ENCODE results near the gene CCT4. TPM values are rescaled to one million over a fixed set of nuclear protein-coding genes. Genes with fewer than 3 reads are reported as not detected.

CCT4 gene
- total RNA-seq, 1 experiment from 2014 or later, result 316 TPM

- DNase-seq (ENCODE audit: low read depth, low spot score), result no peak
- H3K4me1 ChIP-seq (ENCODE audit: control insufficient read depth in 1 of 2, insufficient read depth in 2 of 2, low read length in 2 of 2), result 0 out of 4 replicates have a peak, but pooled peaks cover 0 to 3% of the 10 kb centered on the region in 2 experiments
- no peaks in the 10 kb centered on the region for H3K9me3 ChIP-seq (ENCODE audit: control insufficient read depth in 1 of 2, insufficient read depth in 1 of 2, low read depth in 1 of 2, low read length in 2 of 2)
- ChIA-PET RAD21 (ENCODE audit: low non-redundant PET in 1 of 2, low total read pairs in 2 of 2, uncharacterized antibody in 2 of 2, unreplicated experiment in 2 of 2) (no interaction called here), POLR2A (no interaction called here), CTCF (no interaction called here)
- H3K9me2 ChIP-seq (ENCODE audit: insufficient read depth), result no peaks in the 10 kb centered on the region
- no peak for ATAC-seq
- BruUV-seq (replicated peaks), result no TSS peak
- H3K27ac ChIP-seq (ENCODE audit: low read depth, low read length), result no peak overlapping the region
- H3K9ac ChIP-seq (ENCODE audit: low read length), result no peak overlapping the region
- H3K27me3 ChIP-seq (ENCODE audit: insufficient read depth, low read length), result no peaks in the 10 kb centered on the region
- TF ChIP-seq SP1 (IDR thresholded peaks at IDR 0.05; ENCODE audit: low read depth), result no peak
- TF ChIP-seq, protein P1, sequence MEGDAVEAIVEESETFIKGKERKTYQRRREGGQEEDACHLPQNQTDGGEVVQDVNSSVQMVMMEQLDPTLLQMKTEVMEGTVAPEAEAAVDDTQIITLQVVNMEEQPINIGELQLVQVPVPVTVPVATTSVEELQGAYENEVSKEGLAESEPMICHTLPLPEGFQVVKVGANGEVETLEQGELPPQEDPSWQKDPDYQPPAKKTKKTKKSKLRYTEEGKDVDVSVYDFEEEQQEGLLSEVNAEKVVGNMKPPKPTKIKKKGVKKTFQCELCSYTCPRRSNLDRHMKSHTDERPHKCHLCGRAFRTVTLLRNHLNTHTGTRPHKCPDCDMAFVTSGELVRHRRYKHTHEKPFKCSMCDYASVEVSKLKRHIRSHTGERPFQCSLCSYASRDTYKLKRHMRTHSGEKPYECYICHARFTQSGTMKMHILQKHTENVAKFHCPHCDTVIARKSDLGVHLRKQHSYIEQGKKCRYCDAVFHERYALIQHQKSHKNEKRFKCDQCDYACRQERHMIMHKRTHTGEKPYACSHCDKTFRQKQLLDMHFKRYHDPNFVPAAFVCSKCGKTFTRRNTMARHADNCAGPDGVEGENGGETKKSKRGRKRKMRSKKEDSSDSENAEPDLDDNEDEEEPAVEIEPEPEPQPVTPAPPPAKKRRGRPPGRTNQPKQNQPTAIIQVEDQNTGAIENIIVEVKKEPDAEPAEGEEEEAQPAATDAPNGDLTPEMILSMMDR (IDR thresholded peaks at IDR 0.05 in 2 of 3, conservative IDR thresholded peaks at IDR 0.05 in 1 of 3; ENCODE audit: borderline replicate concordance in 1 of 3, insufficient read depth in 1 of 3, low read depth in 2 of 3, low read length in 2 of 3), result no peak
- TF ChIP-seq EZH2 (IDR thresholded peaks at IDR 0.05), result no peak
- TF ChIP-seq, protein P2, sequence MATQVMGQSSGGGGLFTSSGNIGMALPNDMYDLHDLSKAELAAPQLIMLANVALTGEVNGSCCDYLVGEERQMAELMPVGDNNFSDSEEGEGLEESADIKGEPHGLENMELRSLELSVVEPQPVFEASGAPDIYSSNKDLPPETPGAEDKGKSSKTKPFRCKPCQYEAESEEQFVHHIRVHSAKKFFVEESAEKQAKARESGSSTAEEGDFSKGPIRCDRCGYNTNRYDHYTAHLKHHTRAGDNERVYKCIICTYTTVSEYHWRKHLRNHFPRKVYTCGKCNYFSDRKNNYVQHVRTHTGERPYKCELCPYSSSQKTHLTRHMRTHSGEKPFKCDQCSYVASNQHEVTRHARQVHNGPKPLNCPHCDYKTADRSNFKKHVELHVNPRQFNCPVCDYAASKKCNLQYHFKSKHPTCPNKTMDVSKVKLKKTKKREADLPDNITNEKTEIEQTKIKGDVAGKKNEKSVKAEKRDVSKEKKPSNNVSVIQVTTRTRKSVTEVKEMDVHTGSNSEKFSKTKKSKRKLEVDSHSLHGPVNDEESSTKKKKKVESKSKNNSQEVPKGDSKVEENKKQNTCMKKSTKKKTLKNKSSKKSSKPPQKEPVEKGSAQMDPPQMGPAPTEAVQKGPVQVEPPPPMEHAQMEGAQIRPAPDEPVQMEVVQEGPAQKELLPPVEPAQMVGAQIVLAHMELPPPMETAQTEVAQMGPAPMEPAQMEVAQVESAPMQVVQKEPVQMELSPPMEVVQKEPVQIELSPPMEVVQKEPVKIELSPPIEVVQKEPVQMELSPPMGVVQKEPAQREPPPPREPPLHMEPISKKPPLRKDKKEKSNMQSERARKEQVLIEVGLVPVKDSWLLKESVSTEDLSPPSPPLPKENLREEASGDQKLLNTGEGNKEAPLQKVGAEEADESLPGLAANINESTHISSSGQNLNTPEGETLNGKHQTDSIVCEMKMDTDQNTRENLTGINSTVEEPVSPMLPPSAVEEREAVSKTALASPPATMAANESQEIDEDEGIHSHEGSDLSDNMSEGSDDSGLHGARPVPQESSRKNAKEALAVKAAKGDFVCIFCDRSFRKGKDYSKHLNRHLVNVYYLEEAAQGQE (IDR thresholded peaks at IDR 0.05; ENCODE audit: low read depth), result no peak
- no peak for TF ChIP-seq SRF (IDR thresholded peaks at IDR 0.05; ENCODE audit: low read depth)
- TF ChIP-seq POLR2AphosphoS5 (IDR thresholded peaks at IDR 0.05; ENCODE audit: low read depth, low read length), result no peak
- TF ChIP-seq, protein P3, sequence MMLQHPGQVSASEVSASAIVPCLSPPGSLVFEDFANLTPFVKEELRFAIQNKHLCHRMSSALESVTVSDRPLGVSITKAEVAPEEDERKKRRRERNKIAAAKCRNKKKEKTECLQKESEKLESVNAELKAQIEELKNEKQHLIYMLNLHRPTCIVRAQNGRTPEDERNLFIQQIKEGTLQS (IDR thresholded peaks at IDR 0.05), result no peak
- no peak for TF ChIP-seq TCF7L2 (IDR thresholded peaks at IDR 0.05; ENCODE audit: borderline replicate concordance, extremely low read depth, insufficient read depth, insufficient read length)
- TF ChIP-seq FOSL1 (IDR thresholded peaks at IDR 0.05; ENCODE audit: low read depth), result no peak
- TF ChIP-seq SIN3A (IDR thresholded peaks at IDR 0.05; ENCODE audit: low read depth), result no peak
- TF ChIP-seq ZFX (IDR thresholded peaks at IDR 0.05), result no peak
- TF ChIP-seq JUND (IDR thresholded peaks at IDR 0.05), result no peak
- TF ChIP-seq ZBTB33 (IDR thresholded peaks at IDR 0.05; ENCODE audit: extremely low read depth, insufficient replicate concordance, low read length), result no peak
- TF ChIP-seq ELF1 (IDR thresholded peaks at IDR 0.05; ENCODE audit: borderline replicate concordance, low read depth), result no peak
- no peak for TF ChIP-seq CBX3 (IDR thresholded peaks at IDR 0.05; ENCODE audit: low read depth)
- no peak for TF ChIP-seq EZH2phosphoT487 (IDR thresholded peaks at IDR 0.05; ENCODE audit: borderline replicate concordance)
- no peak overlapping the region for H3K4me2 ChIP-seq (ENCODE audit: low read length)
- peaks cover 98% of the 10 kb centered on the region for H3K79me2 ChIP-seq (ENCODE audit: insufficient read depth, low read length)
- no peak overlapping the region for H2AFZ ChIP-seq (ENCODE audit: low read depth, low read length, poor library complexity, severe bottlenecking)
- no peak overlapping the region for H3K4me3 ChIP-seq (replicated peaks in 1 of 2; ENCODE audit: low read depth in 1 of 2, low read length in 2 of 2)
- H3K36me3 ChIP-seq (ENCODE audit: control insufficient read depth in 1 of 2, insufficient read depth in 2 of 2, low read length in 2 of 2), result peaks cover 83 to 85% of the 10 kb centered on the region in 2 experiments
- H4K20me1 ChIP-seq (ENCODE audit: insufficient read depth), result peaks cover 22% of the 10 kb centered on the region; the same call in 1 of the 2 replicates
- intact Hi-C loops (cut with micrococcal nuclease), result no loop called here
These were observed 9.7 kb downstream of the CCT4 start for GRCh38 chr2:61878761-61879160.
